ENCODE measurements around the gene GDPD5.

Gene GDPD5

DNA sequence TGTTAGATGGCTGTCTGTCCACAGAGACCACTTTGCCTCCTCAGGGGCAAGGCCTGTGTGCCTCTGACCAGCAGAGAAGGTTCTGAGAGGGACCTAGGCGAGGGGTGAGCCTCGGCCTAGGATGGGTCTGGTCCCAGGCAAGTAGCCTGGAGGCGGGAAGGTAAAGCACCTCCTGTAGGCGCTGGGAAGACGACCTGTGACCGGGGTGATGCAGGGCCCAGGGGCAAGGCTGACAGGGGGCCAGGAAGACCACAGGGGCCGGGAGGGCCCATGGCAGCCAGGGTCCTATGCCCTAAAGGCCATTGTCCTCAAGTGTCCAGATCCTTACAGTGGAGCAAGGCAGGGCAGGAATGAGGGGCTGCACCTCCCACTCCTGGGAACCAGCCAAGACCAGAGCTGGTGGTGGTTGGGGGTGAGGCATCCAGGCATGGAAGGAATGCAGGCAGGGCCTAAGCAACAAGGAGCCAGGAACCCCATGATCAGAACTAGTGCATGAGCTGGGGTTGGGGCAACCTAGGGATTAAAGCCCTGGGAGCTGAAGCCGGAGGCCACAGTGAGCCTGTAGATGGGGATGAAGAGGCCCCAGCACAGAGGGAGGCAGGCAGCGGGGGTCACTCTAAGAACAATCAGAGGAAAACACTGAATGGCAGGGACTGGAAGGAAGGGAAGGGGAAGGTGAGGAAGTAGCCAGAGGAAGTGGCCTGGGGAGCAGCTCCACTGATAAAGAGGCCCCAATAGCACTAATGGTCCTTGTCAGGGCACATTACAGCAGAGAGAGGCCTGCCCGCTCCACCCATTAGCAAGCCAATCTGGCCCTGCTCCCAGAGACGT, 59.8 kb downstream of the GDPD5 start:
- no peak for TF ChIP-seq GATA3 (IDR thresholded peaks at IDR 0.05; ENCODE audit: low read depth, low read length)
- no peak for TF ChIP-seq GATA2 (IDR thresholded peaks at IDR 0.05; ENCODE audit: low read depth, low read length)

GRCh38 chr11:75463106-75463774, 62.5 kb downstream of the GDPD5 start:
- TF ChIP-seq GATA3 (IDR thresholded peaks at IDR 0.05; ENCODE audit: low read depth, low read length) (no peak), GATA2 (IDR thresholded peaks at IDR 0.05; ENCODE audit: low read depth, low read length) (no peak)

DNA sequence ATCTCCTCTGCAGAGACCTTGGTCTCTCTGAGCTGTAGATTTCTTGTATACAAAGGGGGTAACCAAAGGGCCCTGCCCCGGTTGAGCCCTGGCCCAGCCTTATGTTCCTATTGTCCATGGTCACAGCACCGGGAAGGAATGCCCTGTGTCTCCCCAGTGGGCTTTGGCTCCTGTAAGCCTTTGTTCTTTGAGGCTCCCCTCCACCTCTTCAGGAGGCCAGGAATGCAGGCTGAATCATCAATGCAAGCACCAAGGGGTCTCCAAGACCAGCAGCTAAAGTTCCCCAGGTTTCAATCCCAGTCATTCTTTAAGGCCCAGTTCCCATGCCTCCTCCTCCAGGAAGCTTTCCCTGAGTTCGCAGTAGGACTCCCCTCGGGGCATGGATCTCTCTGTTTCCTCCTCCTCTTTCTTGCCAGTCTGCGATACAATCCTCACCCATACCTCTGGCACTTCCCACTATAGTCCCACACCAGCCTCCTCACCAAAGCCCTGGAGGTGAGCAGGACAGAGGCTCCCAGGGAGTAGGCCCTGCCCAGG, 63.6 kb downstream of the GDPD5 start:
- no peak for TF ChIP-seq GATA3 (IDR thresholded peaks at IDR 0.05; ENCODE audit: low read depth, low read length)
- no peak for TF ChIP-seq GATA2 (IDR thresholded peaks at IDR 0.05; ENCODE audit: low read depth, low read length)

- TF ChIP-seq GATA2 (IDR thresholded peaks at IDR 0.05; ENCODE audit: low read depth, low read length) (no peak), GATA3 (IDR thresholded peaks at IDR 0.05; ENCODE audit: low read depth, low read length) (no peak)
These were observed 64.6 kb downstream of the GDPD5 start for GRCh38 chr11:75461151-75461550.

- TF ChIP-seq GATA3 (IDR thresholded peaks at IDR 0.05; ENCODE audit: low read depth, low read length) (no peak), GATA2 (IDR thresholded peaks at IDR 0.05; ENCODE audit: low read depth, low read length) (no peak)
These were observed 69.1 kb downstream of the GDPD5 start for GRCh38 chr11:75456596-75457183.

GRCh38 chr11:75454987-75455386, 70.8 kb downstream of the GDPD5 start:
- TF ChIP-seq GATA3 (IDR thresholded peaks at IDR 0.05; ENCODE audit: low read depth, low read length) (no peak), GATA2 (IDR thresholded peaks at IDR 0.05; ENCODE audit: low read depth, low read length) (no peak)

GRCh38 chr11:75453916-75454655, 71.7 kb downstream of the GDPD5 start:
- TF ChIP-seq GATA3 (IDR thresholded peaks at IDR 0.05; ENCODE audit: low read depth, low read length), result no peak
- TF ChIP-seq GATA2 (IDR thresholded peaks at IDR 0.05; ENCODE audit: low read depth, low read length), result no peak

DNA sequence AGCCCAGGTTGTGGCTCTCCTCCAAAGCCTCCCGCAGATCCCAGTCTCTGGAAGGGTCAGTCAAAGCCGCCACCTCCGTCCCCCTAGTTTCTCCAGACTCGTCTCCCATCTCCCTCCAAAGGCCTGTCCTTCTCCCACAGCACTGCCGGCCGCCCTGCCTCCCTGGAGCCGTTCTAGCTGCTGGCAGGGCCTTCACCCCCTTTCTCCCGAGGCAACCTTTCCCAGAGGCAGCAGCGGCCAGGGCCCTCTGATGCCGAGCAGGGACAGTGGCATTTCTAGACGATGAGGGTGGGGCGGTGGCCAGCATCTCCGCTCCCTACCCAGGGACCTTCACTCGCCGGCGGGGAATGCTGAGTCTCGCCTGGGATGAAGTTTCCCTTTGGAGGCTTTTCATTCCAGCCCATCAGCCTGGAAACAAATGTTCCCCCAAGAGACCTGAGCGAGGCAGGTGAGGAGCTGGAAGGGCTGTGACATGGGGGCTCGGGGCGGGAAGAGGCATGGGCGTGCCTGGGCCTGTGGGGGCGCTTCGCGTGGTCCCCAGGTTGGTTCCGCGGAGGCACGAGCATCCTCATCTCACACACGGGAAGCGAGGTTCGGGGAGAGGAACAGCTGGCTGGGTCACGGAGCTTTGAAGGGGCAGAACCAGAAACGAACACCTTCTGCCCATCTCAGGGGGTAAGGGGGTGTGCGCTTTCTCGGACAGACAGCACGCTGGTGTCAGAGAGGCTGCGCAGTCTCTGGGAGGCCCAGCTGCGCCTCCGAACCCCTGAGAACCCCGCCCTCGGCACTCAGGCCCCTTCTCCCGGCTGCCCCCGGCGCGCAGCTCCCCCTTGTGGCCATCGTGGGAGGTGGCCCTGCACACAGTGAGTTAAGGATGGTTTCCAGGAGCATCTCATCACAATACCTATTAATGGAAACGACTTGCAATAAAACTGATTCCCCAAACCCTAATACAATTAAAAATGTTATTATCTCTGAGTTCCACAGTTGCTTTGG, 74.6 kb downstream of the GDPD5 start:
- TF ChIP-seq GATA2 (IDR thresholded peaks at IDR 0.05; ENCODE audit: low read depth, low read length), result no peak
- TF ChIP-seq GATA3 (IDR thresholded peaks at IDR 0.05; ENCODE audit: low read depth, low read length), result no peak

DNA sequence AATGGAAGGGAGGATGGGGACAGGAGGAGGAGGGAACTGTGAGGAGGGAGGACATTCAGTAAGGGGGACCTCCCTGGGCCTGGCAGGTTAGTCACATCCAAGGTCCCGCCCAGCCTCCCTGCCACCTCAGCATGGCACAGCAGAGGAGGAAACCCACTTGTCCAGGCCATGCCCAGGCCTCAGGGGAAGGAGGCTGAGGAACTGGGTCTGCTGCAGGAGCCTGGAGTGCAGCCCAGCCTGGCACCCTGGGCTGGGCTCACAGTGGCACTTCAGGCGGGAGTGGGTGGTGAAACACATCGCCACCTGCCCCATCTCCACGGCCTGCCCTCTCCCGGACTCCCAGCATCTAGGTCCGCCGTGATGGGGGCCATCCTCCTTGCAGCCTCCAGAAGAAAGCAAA, 75.5 kb downstream of the GDPD5 start:
- no peak for TF ChIP-seq GATA2 (IDR thresholded peaks at IDR 0.05; ENCODE audit: low read depth, low read length)
- no peak for TF ChIP-seq GATA3 (IDR thresholded peaks at IDR 0.05; ENCODE audit: low read depth, low read length)

GRCh38 chr11:75449776-75450175, 76.0 kb downstream of the GDPD5 start:
- TF ChIP-seq GATA2 (IDR thresholded peaks at IDR 0.05; ENCODE audit: low read depth, low read length) (no peak), GATA3 (IDR thresholded peaks at IDR 0.05; ENCODE audit: low read depth, low read length) (no peak)

- no peak for TF ChIP-seq GATA3 (IDR thresholded peaks at IDR 0.05; ENCODE audit: low read depth, low read length)
- no peak for TF ChIP-seq GATA2 (IDR thresholded peaks at IDR 0.05; ENCODE audit: low read depth, low read length)
These were observed 76.5 kb downstream of the GDPD5 start for GRCh38 chr11:75449271-75449670.

DNA sequence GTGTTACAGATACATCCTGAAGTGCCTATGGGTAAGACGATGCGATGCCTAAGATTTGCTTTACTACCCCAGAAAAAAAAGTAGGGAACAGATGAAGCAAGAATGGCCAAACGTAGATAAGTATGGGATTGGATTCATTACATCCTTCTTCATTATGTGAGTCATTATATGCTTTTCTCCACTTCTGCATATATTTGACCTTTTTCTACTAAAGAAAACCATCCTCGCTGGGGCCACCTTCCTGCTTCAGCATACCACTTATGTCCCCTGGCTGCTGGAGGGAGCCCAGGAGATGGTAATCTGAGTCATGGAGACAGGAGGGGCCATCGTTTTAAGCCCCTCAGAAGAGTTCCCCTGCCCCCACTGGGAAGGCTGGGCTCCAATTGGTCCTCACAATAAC, 78.3 kb downstream of the GDPD5 start:
- TF ChIP-seq GATA3 (IDR thresholded peaks at IDR 0.05; ENCODE audit: low read depth, low read length), result no peak
- TF ChIP-seq GATA2 (IDR thresholded peaks at IDR 0.05; ENCODE audit: low read depth, low read length), result no peak

All from SH-SY5Y (cell line).